ENCODE measurements around the gene SNX14.

GRCh38 chr6:85470023-85470410 is 123.6 kb downstream of the SNX14 start:
- no peak for TF ChIP-seq POLR2A (IDR thresholded peaks at IDR 0.05)
- no peak for TF ChIP-seq CTCF (IDR thresholded peaks at IDR 0.05)

Data from body of pancreas (tissue), 4 donors.